GM12873 (cell line): Measurements from ENCODE around the gene SENP8.

Experiments
- TF ChIP-seq, protein P1 (sequence below): IDR thresholded peaks from 2 replicates; pipeline ENCODE4 v1.5.1; 2012; ENCODE audit warnings: low read depth, mild to moderate bottlenecking, moderate library complexity, low read length, control low read depth; ENCODE audit not compliant: insufficient read depth; ENCODE audit errors: missing control alignments

Gene SENP8

DNA sequence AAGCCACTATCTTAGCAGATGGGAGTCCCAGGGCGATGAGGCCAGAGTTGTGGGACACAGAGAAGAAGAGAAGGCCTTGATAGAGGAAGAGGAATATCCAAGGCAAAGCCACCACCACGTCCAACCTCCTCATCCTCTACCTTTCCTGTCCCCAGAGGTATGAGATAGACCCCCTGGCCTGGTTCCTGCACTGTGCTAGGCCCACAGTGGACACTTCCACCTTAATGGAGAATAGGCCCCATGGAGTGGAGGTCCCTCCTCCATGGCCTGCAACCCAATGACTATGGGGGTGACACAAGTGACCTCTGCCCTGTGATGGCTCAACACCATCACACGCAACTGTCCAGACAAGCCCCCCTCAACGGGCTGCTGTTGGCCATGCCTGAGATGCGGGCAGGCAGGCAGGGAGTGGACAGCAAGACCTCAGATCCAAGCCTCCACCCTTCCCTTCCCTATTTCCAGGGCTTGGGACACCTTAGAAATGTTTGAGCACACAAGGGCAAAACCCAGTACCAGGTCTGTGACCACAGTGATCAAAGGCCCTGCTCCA lies 42.6 kb downstream of the SENP8 start:
- TF ChIP-seq, protein P1, sequence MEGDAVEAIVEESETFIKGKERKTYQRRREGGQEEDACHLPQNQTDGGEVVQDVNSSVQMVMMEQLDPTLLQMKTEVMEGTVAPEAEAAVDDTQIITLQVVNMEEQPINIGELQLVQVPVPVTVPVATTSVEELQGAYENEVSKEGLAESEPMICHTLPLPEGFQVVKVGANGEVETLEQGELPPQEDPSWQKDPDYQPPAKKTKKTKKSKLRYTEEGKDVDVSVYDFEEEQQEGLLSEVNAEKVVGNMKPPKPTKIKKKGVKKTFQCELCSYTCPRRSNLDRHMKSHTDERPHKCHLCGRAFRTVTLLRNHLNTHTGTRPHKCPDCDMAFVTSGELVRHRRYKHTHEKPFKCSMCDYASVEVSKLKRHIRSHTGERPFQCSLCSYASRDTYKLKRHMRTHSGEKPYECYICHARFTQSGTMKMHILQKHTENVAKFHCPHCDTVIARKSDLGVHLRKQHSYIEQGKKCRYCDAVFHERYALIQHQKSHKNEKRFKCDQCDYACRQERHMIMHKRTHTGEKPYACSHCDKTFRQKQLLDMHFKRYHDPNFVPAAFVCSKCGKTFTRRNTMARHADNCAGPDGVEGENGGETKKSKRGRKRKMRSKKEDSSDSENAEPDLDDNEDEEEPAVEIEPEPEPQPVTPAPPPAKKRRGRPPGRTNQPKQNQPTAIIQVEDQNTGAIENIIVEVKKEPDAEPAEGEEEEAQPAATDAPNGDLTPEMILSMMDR, result no peak

- TF ChIP-seq, protein P1, result no peak
These were observed 43.3 kb downstream of the SENP8 start for GRCh38 chr15:72161361-72162132.

DNA sequence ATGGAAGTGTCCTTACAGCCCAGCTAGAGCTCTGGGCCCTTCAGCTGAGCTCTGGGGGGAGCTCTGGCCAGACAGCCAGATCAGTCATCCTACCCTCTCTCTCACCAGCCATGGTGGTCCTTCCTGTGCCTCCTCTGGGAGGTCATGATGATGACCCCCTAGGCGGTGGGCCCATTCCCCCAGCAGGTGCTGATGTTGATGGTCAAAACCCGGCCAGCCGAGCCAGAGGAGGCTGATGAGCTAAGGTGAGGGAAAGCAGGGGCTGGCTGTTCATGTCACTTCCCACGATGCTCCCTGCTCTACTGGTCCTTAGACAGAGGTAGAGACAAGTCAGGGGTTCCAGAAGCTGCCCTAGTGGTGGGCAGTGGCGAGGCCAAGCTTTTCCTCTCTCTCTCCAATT lies 44.4 kb downstream of the SENP8 start:
- TF ChIP-seq, protein P1, result peak; percentile 3

DNA sequence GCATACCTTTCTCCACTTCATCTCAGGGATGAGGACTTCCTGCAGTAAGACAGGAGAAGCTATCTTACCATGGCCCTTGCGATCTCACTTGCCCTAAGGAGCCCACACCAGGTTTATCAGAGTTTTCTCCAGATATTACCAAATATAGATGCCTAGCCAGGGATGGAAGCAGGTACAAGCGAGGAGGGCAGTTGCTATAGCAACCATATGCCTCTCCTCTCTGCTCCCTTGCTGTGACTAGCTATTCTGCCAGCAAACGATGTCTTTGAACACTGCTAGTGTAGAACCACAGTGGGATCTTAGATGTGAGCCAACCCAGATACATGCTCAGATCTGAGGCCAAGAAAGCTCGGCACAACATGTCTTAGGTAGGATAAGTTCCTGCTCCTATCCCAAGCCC lies 45.5 kb downstream of the SENP8 start:
- TF ChIP-seq, protein P1, result no peak

DNA sequence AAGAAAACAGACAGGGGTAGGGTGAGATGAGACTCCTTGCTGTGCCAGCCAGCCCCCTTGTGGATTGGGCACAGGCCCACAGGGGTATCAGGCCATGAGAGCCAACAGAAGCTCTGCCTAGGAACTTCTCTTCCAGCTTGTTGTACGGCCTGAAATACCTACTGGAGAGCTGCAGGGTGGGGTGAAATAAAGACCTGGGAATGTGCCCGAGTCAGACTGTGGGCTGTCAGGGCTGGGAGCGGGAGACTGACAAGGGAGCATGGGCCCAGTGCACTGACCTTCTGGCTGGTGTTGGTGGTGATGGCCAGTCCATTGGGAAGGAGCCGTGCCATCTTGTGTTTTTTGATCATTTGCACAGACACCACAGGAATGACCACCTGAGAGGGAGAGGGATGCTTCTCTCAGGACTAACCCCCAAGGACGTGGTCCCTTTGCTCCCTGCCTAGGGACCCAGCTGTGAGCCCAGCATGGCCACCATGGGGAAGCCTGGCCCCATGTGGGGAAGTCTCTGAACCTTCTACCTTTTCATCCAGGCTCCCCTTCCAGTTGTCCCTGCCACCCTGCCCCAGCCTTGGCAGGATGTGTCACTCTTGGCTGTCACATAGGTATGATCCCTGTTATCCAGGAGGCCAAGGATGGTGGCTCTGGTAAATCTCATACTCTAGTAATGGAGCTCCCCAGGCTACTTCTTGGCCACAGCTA lies 48.7 kb downstream of the SENP8 start:
- TF ChIP-seq, protein P1, result no peak

GRCh38 chr15:72167445-72167844 lies 49.2 kb downstream of the SENP8 start:
- TF ChIP-seq, protein P1, result no peak

- TF ChIP-seq, protein P1, result no peak
These were observed 50.1 kb downstream of the SENP8 start for GRCh38 chr15:72168131-72168807.
